GM23248 (cell line): ENCODE results near the gene PRDM16. TPM values are rescaled to one million over a fixed set of nuclear protein-coding genes. Genes with fewer than 3 reads are reported as not detected.

Experiments used
- DNase-seq: peaks from one replicate; pipeline ENCODE4 v3.0.0-alpha.2; 2015
- H2AFZ ChIP-seq: fragments of 200-600 bp; sonication (generic); 2 replicates; pipeline ENCODE4 v1.6.1; 2016; ENCODE audit warnings: antibody characterized with exemption
- H3F3A ChIP-seq: fragments of 200-600 bp; sonication (generic); 2 replicates; pipeline ENCODE4 v1.6.1; 2016; ENCODE audit warnings: mild to moderate bottlenecking, antibody characterized with exemption, mixed run types; ENCODE audit not compliant: insufficient read depth
- H3K27ac ChIP-seq: fragments of 200-600 bp; sonication (generic); 2 replicates; pipeline ENCODE4 v1.5.1; 2016; ENCODE audit warnings: mild to moderate bottlenecking
- H3K27me3 ChIP-seq: fragments of 200-600 bp; sonication (generic); replicated peaks from 2 replicates; pipeline ENCODE4 v1.6.1; 2016; ENCODE audit warnings: mild to moderate bottlenecking; ENCODE audit not compliant: insufficient read depth
- H3K36me3 ChIP-seq: fragments of 200-600 bp; sonication (generic); 2 replicates; pipeline ENCODE4 v1.6.1; 2016; ENCODE audit warnings: low read depth, mild to moderate bottlenecking
- H3K4me1 ChIP-seq: fragments of 200-600 bp; sonication (generic); 2 replicates; pipeline ENCODE4 v1.6.1; 2016; ENCODE audit warnings: mild to moderate bottlenecking; ENCODE audit not compliant: insufficient read depth
- H3K4me2 ChIP-seq: fragments of 200-600 bp; sonication (generic); one replicate; pipeline ENCODE4 v1.6.1; 2016; ENCODE audit warnings: mild to moderate bottlenecking; ENCODE audit not compliant: unreplicated experiment
- H3K4me3 ChIP-seq: fragments of 200-600 bp; sonication (generic); 2 replicates; pipeline ENCODE4 v1.5.1; 2016; ENCODE audit warnings: mild to moderate bottlenecking
- H3K79me2 ChIP-seq: fragments of 200-600 bp; sonication (generic); 2 replicates; pipeline ENCODE4 v1.6.1; 2016; ENCODE audit warnings: mild to moderate bottlenecking; ENCODE audit not compliant: insufficient read depth
- H3K9ac ChIP-seq: fragments of 200-600 bp; sonication (generic); 2 replicates; pipeline ENCODE4 v1.6.1; 2016; ENCODE audit warnings: mild to moderate bottlenecking
- H3K9me2 ChIP-seq: fragments of 200-600 bp; sonication (generic); 2 replicates; pipeline ENCODE4 v1.6.1; 2016; ENCODE audit warnings: mixed run types, mild to moderate bottlenecking, moderate library complexity; ENCODE audit not compliant: insufficient read depth
- H3K9me3 ChIP-seq: fragments of 200-600 bp; sonication (generic); one replicate; pipeline ENCODE4 v1.6.1; 2017; ENCODE audit warnings: low read depth
- H4K20me1 ChIP-seq: fragments of 200-600 bp; sonication (generic); 2 replicates; pipeline ENCODE4 v1.6.0; 2016; ENCODE audit not compliant: insufficient read depth
- EZH2 ChIP-seq: fragments of 200-600 bp; sonication (generic); IDR thresholded peaks from 2 replicates; pipeline ENCODE4 v1.6.1; 2018; ENCODE audit warnings: antibody characterized with exemption, mild to moderate bottlenecking; ENCODE audit not compliant: insufficient read depth, poor library complexity, severe bottlenecking
- EZH2phosphoT487 ChIP-seq: fragments of 200-600 bp; sonication (generic); IDR thresholded peaks from 2 replicates; pipeline ENCODE4 v1.6.1; 2018; ENCODE audit warnings: antibody characterized with exemption, moderate library complexity, mild to moderate bottlenecking, low read depth; ENCODE audit not compliant: insufficient read depth
- WGBS, 2 experiments: methylation state at CpG; one replicate each; pipeline ENCODE4 v1.1.6; 2015 to 2017; ENCODE audit warnings: low lambda C conversion rate in 2 of 2, low coverage in 1 of 2; ENCODE audit errors: missing lambda C conversion rate in 2 of 2; 5-methylcytosine and 5-hydroxymethylcytosine counted together
- in situ Hi-C: fragments of 300-500 bp; cut with MboI; formaldehyde crosslinking; loops from 2 replicates; pipeline ENCODE4 v1.15.0; 2020
- polyA plus RNA-seq: library from polyadenylated mRNA; unstranded; fragments of >200 nt; fragmentation: Nextera tagmentation; extraction: Ambion mirVana; gene quantifications from 2 replicates; pipeline ENCODE4 v1.2.1, GENCODE V29; 2016
- total RNA-seq: library from RNA; depleted of rRNA; stranded (reverse); fragments of >200 nt; shearing (Covaris generic); gene quantifications from 2 replicates; pipeline ENCODE4 v1.2.3, GENCODE V29; 2014

PRDM16 gene
- total and polyA plus RNA-seq, 2 experiments from 2014 or later, result 0.18 TPM; not detected in 1

DNA sequence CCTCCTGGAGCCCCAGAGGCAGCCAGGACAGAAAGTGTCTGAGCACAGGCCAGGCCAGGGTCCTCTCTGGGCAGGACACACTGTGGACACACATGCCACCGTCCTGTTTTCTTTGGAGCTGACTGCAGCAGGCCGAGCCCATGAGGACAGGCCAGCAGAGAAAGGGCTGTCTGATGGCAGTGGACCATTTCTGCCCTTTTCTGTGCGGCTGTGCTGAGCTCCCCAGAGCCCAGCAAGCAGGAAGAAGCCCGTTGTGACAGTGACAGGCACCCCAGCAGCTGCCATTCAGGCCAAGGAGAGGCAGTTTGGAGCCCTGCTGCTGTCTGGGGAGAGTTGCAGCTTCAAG lies 269.7 kb downstream of the PRDM16 start:
- no peaks in the 10 kb centered on the region for H3K9me3 ChIP-seq
- in situ Hi-C loops, result no loop called here
- H3K4me3 ChIP-seq, result no peak overlapping the region
- H3K9ac ChIP-seq, result no peak overlapping the region
- no peak overlapping the region for H3K27ac ChIP-seq
- no peaks in the 10 kb centered on the region for H4K20me1 ChIP-seq
- H3K36me3 ChIP-seq, result no peaks in the 10 kb centered on the region
- no peaks in the 10 kb centered on the region for H3K9me2 ChIP-seq
- WGBS, 2 experiments, result 24 to 36% methylated on average over 4 of the region's 4 CpGs
- H3F3A ChIP-seq, result no peaks in the 10 kb centered on the region
- no peak overlapping the region for H3K4me2 ChIP-seq
- no peak for TF ChIP-seq EZH2
- no peak for TF ChIP-seq EZH2phosphoT487
- H3K27me3 ChIP-seq, result peaks cover 53% of the 10 kb centered on the region
- DNase-seq, result no peak
- no peaks in the 10 kb centered on the region for H3K79me2 ChIP-seq
- H2AFZ ChIP-seq, result no peak overlapping the region
- no peaks in the 10 kb centered on the region for H3K4me1 ChIP-seq

DNA sequence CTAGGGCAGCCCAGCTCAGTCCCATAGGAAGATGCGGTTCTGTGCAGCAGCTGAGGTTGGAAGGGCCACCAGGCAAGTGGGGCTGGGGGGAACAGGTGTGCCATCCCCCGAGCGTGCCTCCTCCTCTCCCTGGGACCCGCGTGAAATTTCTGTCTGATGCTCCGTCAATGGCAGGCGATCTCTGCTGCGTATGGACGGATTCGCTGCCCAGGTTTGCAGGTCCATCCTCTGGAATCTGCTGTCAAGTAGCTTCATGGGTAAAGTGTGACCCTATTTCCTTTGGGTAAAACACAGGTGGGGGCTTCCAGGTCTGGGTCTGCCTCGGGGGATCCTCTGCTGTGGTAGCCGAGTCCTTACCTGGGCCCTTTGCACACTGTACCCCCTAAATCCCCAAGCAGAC lies 270.9 kb downstream of the PRDM16 start:
- no peak for DNase-seq
- H4K20me1 ChIP-seq, result no peaks in the 10 kb centered on the region
- no peak overlapping the region for H3K4me3 ChIP-seq
- in situ Hi-C loops, result no loop called here
- H3K4me1 ChIP-seq, result no peaks in the 10 kb centered on the region
- 44 to 45% methylated on average over 12 of the region's 12 CpGs for WGBS, 2 experiments
- H3K27me3 ChIP-seq, result peaks cover 53% of the 10 kb centered on the region
- H3K79me2 ChIP-seq, result no peaks in the 10 kb centered on the region
- H3K9ac ChIP-seq, result no peak overlapping the region
- H3K9me2 ChIP-seq, result no peaks in the 10 kb centered on the region
- TF ChIP-seq EZH2phosphoT487 (no peak), EZH2 (no peak)
- no peak overlapping the region for H3K4me2 ChIP-seq
- H3K27ac ChIP-seq, result no peak overlapping the region
- no peaks in the 10 kb centered on the region for H3F3A ChIP-seq
- no peaks in the 10 kb centered on the region for H3K9me3 ChIP-seq
- no peak overlapping the region for H2AFZ ChIP-seq
- H3K36me3 ChIP-seq, result no peaks in the 10 kb centered on the region

DNA sequence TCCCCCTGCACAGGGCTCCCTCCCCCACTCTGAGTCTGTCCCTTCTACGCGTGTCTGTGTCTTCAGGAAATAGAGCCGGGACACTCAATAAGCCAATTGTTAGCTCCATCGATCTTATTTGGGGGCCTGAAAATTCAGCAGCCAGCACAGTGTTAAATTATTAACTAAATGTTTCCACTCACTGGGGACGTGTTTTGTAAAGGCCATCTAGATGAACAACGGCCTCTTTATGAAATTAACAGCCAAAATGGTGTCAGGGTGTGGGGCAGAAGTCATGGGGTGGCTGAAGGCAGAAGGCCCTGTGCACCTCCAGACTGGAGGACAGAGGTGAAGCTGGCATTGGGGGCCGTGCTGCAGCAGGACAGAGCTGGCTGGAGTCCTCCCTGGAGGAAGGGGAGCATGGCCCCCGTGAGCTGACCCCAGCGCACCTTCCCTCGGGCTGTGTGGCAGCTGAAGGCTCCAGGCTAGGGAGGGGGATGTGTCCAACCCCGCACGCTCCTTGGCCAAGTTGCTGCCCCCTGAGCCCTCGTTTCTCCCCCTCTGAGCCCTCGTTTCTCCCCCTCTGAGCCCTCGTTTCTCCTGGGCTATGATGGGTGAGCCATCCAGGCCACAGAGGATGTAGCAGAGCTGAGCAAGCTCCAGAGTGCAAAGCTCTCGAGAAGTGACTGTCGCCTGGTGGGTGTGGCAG lies 271.7 kb downstream of the PRDM16 start:
- H3K79me2 ChIP-seq, result no peaks in the 10 kb centered on the region
- WGBS, 2 experiments, result 45 to 48% methylated on average over 16 to 17 of the region's 17 CpGs
- no peaks in the 10 kb centered on the region for H3K9me3 ChIP-seq

DNA sequence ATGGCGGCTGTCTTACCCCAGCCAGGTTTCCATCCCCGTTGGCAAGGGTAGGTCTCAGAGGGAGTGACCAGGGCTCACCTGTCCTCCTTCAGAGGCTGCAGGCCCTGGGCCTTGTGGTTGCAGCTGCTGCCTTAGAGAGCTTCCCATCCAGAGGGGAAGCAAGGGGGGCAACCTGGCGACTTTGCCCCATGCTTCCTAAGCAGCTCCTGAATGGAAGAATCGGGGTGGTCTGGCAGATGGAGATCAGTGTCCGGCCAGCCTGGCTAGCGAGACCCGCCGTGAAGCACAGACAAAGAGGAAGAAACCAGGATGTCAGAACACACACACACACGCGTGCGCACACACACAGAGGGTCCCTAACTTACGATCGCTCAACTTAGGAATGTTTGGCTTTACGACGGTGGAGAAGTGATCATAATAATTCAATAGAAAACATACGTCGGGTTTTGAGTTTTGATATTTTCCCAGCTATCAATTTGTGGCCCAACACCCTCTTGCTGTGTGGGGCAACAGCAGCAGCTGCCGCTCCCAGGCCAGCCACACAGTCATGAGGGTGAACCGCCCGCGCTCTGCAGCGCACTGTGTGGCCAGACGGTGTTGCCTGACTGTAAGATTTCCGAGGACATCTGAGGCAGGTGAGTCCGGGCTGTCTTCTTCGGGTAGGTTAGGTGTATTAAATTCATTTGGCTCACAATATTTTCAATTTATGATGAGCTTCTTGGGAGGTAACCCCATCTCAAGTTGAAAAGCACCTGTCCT lies 272.4 kb downstream of the PRDM16 start:
- no peak overlapping the region for H3K4me2 ChIP-seq
- no peaks in the 10 kb centered on the region for H3K36me3 ChIP-seq
- peaks cover 46% of the 10 kb centered on the region for H3K27me3 ChIP-seq
- no peak overlapping the region for H3K9ac ChIP-seq
- no peak for DNase-seq
- no peaks in the 10 kb centered on the region for H3F3A ChIP-seq
- no peak overlapping the region for H2AFZ ChIP-seq
- in situ Hi-C loops, result no loop called here
- TF ChIP-seq EZH2, result no peak
- TF ChIP-seq EZH2phosphoT487, result no peak
- H4K20me1 ChIP-seq, result no peaks in the 10 kb centered on the region
- H3K4me1 ChIP-seq, result no peaks in the 10 kb centered on the region
- 48 to 52% methylated on average over 26 of the region's 26 CpGs for WGBS, 2 experiments
- H3K9me2 ChIP-seq, result no peaks in the 10 kb centered on the region
- no peak overlapping the region for H3K27ac ChIP-seq
- no peak overlapping the region for H3K4me3 ChIP-seq
- H3K79me2 ChIP-seq, result no peaks in the 10 kb centered on the region
- H3K9me3 ChIP-seq, result no peaks in the 10 kb centered on the region

More for the DNA sequence above, 271.7 kb downstream of the PRDM16 start:
- Histone ChIP-seq H4K20me1 (no peaks in the 10 kb centered on the region), H3K4me2 (no peak overlapping the region), H3K36me3 (no peaks in the 10 kb centered on the region), H2AFZ (no peak overlapping the region), H3K9me2 (no peaks in the 10 kb centered on the region), H3K27me3 (peaks cover 44% of the 10 kb centered on the region), H3F3A (no peaks in the 10 kb centered on the region), H3K4me1 (no peaks in the 10 kb centered on the region), H3K9ac (no peak overlapping the region), H3K27ac (no peak overlapping the region), H3K4me3 (no peak overlapping the region)
- no peak for TF ChIP-seq EZH2
- TF ChIP-seq EZH2phosphoT487, result no peak
- no peak for DNase-seq
- in situ Hi-C loops, result no loop called here
